BJ (cell line): ENCODE results near the gene ATXN1. TPM values are rescaled to one million over a fixed set of nuclear protein-coding genes. Genes with fewer than 3 reads are reported as not detected.
"Not testable (repeated sequence)": the region's sequence is repeated elsewhere in the genome, so short reads cannot be mapped to it uniquely, and the experiment has no call there.

ENCODE experiments used
- CTCF ChIA-PET: fragments of 350-600 bp; formaldehyde crosslinking; extraction: SDS; loops from one replicate; lab custom pipeline; 2021; ENCODE audit warnings: antibody characterized with exemption, inconsistent platforms; lab: Yijun Ruan, JAX
- POLR2A ChIA-PET: fragments of 300-600 bp; sonication (Branson Sonifier 250); formaldehyde crosslinking; extraction: SDS; loops from one replicate; lab custom pipeline; 2021; ENCODE audit warnings: antibody characterized with exemption; lab: Charles Lee
- DNase-seq: peaks from one replicate; pipeline ENCODE4 v3.0.0-alpha.2; 2011; ENCODE audit warnings: low read depth
- H3K27me3 ChIP-seq: 2 replicates; pipeline ENCODE4 v1.6.0; 2011; ENCODE audit warnings: low read length; ENCODE audit not compliant: control insufficient read depth, insufficient read depth
- H3K36me3 ChIP-seq: 2 replicates; pipeline ENCODE4 v1.5.1; 2011; ENCODE audit warnings: low read length; ENCODE audit not compliant: control insufficient read depth, insufficient read depth
- H3K4me3 ChIP-seq: 2 replicates; pipeline ENCODE4 v1.5.1; 2011; ENCODE audit warnings: low read depth, mild to moderate bottlenecking, control low read depth, low read length
- polyA plus RNA-seq: library from polyadenylated mRNA; depleted of rRNA; stranded (reverse); fragments of >200 nt; gene quantifications from 2 replicates; pipeline ENCODE4 v1.2.3, GENCODE V29; 2011
- TF ChIP-seq, protein P1 (sequence below): IDR thresholded peaks from 2 replicates; pipeline ENCODE4 v1.5.1; 2011; ENCODE audit warnings: low read depth, mild to moderate bottlenecking, control low read depth, inconsistent platforms, low read length, moderate library complexity; ENCODE audit not compliant: insufficient read depth

The ATXN1 gene
- polyA plus RNA-seq, 1 experiment, result 60.2 TPM

DNA sequence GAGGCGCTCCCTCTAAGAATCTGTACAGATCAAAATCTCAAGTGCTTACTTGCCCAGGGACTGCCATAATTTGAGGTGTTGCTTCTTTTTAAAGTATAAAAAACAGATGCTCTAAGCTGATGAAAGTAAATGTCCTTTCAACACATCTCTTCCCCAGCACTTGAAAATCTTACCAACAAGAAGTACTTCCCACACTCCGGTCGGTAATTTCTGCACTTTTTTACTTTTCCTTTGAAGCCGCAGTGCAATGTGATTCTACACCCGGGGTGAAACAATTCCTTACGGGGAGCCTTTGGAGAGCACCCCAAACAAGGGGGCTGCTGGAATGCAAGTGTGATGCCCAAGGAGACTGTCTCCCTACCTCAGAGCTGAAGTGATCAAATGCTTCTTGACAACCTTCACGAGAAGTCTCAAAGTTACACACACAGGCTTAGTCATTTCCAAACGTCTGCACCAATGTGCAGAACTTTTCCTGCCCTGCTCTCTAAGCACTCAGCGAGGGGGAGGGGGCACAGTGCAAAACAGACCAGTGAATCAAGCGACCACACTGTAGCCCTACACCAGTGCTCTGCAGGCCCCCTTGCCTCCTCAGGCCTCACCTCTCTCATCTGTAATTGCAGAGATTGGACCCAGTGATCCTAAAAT lies 56.7 kb downstream of the ATXN1 start:
- ChIA-PET POLR2A (no interaction called here), CTCF (interaction anchor here (1.6 kb wide), 1 partner anchor 60 kb away, joined by 6 read pairs; no protein-coding TSS in a partner anchor)
- H3K27me3 ChIP-seq, result no peaks in the 10 kb centered on the region
- peak overlapping the region; percentile 11; the same call in 1 of the 2 replicates for H3K4me3 ChIP-seq
- no peak for DNase-seq
- TF ChIP-seq, protein P1, sequence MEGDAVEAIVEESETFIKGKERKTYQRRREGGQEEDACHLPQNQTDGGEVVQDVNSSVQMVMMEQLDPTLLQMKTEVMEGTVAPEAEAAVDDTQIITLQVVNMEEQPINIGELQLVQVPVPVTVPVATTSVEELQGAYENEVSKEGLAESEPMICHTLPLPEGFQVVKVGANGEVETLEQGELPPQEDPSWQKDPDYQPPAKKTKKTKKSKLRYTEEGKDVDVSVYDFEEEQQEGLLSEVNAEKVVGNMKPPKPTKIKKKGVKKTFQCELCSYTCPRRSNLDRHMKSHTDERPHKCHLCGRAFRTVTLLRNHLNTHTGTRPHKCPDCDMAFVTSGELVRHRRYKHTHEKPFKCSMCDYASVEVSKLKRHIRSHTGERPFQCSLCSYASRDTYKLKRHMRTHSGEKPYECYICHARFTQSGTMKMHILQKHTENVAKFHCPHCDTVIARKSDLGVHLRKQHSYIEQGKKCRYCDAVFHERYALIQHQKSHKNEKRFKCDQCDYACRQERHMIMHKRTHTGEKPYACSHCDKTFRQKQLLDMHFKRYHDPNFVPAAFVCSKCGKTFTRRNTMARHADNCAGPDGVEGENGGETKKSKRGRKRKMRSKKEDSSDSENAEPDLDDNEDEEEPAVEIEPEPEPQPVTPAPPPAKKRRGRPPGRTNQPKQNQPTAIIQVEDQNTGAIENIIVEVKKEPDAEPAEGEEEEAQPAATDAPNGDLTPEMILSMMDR, result no peak
- H3K36me3 ChIP-seq, result no peaks in the 10 kb centered on the region

DNA sequence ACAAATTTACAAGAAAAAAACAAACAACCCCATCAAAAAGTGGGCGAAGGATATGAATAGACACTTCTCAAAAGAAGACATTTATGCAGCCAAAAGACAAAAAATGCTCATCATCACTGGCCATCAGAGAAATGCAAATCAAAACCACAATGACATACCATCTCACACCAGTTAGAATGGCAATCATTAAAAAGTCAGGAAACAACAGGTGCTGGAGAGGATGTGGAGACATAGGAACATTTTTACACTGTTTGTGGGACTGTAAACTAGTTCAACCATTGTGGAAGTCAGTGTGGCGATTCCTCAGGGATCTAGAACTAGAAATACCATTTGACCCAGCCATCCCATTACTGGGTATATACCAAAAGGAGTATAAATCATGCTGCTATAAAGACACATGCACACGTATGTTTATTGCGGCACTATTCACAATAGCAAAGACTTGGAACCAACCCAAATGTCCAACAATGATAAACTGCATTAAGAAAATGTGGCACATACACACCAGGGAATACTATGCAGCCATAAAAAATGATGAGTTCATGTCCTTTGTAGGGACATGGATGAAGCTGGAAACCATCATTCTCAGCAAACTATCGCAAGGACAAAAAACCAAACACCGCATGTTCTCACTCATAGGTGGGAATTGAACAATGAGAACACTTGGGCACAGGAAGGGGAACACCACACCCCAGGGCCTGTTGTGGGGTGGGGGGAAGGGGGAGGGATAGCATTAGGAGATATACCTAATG lies 58.5 kb downstream of the ATXN1 start:
- DNase-seq, POLR2A ChIA-PET, H3K4me3 ChIP-seq, H3K27me3 ChIP-seq, H3K36me3 ChIP-seq: not testable (repeated sequence)
- CTCF ChIA-PET, result interaction anchor here (1.6 kb wide), 1 partner anchor 61 kb away, joined by 6 read pairs; no protein-coding TSS in a partner anchor

- Histone ChIP-seq H3K36me3 (no peaks in the 10 kb centered on the region), H3K27me3 (no peaks in the 10 kb centered on the region), H3K4me3 (no peak overlapping the region)
- POLR2A ChIA-PET, result no interaction called here
- no peak for DNase-seq
- TF ChIP-seq, protein P1, result no peak
- CTCF ChIA-PET, result interaction anchor here (1.3 kb wide), 1 partner anchor 185 kb away, joined by 3 read pairs; no protein-coding TSS in a partner anchor
Observed at GRCh38 chr6:16700916-16701234, 60.4 kb downstream of the ATXN1 start.

DNA sequence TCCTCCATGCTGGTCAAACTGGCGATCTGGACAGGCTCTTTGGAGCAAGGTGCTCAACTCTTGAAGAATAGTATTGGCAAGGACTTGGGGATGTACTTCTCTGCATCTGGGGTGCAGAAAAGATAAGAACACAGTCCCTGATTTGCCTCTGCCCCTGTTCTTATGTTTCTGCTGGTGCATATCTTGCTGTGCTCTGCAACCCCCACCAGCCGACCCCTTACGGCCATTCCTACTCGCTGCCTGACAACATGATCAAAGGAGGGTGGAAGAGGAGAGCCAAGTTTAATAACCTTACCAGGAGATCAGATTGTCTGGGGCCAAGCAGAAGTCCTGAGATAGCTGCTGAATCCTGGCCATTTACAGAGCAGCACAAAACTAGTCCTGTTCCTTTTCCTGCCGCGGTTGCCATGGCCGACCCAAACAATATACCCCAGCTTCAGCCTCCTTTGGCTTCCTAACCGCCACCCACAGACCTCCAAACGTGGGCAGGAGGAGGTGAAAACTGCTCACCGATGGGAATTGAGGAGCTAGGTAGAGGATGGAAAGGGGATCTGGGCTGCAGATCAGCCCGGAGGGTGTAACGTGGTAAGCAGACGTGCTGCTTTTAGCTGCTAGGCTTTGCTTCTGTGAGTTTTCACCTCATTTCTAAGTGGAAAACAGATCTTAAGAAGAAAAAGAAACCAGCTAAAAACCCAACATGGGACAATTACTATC lies 60.9 kb downstream of the ATXN1 start:
- no peak for DNase-seq
- CTCF ChIA-PET, result interaction anchor here (0.7 to 1.3 kb wide), 2 partner anchors 14 to 184 kb away, joined by 3 read pairs; no protein-coding TSS in a partner anchor

More for the DNA sequence above, 60.9 kb downstream of the ATXN1 start:
- Histone ChIP-seq H3K27me3 (no peaks in the 10 kb centered on the region), H3K36me3 (no peaks in the 10 kb centered on the region; the same call in 1 of the 2 replicates), H3K4me3 (no peak overlapping the region)
- POLR2A ChIA-PET, result no interaction called here
- TF ChIP-seq, protein P1, result no peak
